ENCODE results near the gene NT5C2. TPM values are rescaled to one million over a fixed set of nuclear protein-coding genes. Genes with fewer than 3 reads are reported as not detected.

NT5C2 gene
- total RNA-seq, 2 donors from 2014 or later, result 105 to 114 TPM

DNA sequence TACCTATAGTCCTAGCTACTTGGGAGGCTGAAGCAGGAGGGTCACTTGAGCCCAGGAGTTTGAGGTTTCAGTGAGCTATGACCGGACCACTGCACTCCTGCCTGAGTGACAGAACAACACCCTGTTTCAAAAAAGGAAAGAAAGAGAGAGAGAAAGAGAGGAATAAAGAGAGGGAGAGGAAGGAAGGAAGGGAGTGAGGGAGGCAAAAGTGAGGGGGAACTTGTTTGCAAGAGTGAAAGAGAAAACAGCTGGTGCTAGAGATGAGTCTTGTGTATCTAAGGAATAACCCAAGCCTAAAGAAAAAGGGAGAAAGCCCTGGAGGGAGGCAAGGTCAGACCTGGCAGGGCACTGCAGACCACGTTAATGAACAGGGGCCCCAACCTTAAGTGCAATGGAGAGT, 4.8 kb upstream of the NT5C2 start:
- Histone ChIP-seq H3K9me3 (no peaks in the 10 kb centered on the region), H3K27me3 (replicated peaks; ENCODE audit: insufficient read depth) (no peaks in the 10 kb centered on the region), H3K36me3 (no peaks in the 10 kb centered on the region), H3K27ac (peak overlapping the region in 1 of 2 donors; percentile 59), H3K4me1 (ENCODE audit: control insufficient read depth in 1 of 2, low read depth in 2 of 2) (peaks cover 20 to 32% of the 10 kb centered on the region in 2 donors), H3K4me3 (no peak overlapping the region)
- no peak for DNase-seq (ENCODE audit: low spot score)
- no peak for ATAC-seq (ENCODE audit: insufficient number of reproducible peaks, low FRiP score, low read depth)
- no peak for TF ChIP-seq CTCF (IDR thresholded peaks at IDR 0.05)

GRCh38 chr10:103197174-103197573, 4.1 kb upstream of the NT5C2 start:
- ATAC-seq (ENCODE audit: insufficient number of reproducible peaks, low FRiP score, low read depth), result peak; percentile 53
- peak overlapping the region; percentile 53 to 59 for H3K27ac ChIP-seq
- no peak for TF ChIP-seq CTCF (IDR thresholded peaks at IDR 0.05)
- H3K4me3 ChIP-seq, result peak overlapping the region; percentile 21
- peak; percentile 38 for DNase-seq (ENCODE audit: low spot score)
- no peaks in the 10 kb centered on the region for H3K9me3 ChIP-seq
- no peaks in the 10 kb centered on the region for H3K27me3 ChIP-seq (replicated peaks; ENCODE audit: insufficient read depth)
- peaks cover 20 to 32% of the 10 kb centered on the region in 2 donors for H3K4me1 ChIP-seq (ENCODE audit: control insufficient read depth in 1 of 2, low read depth in 2 of 2)
- H3K36me3 ChIP-seq, result no peaks in the 10 kb centered on the region

DNA sequence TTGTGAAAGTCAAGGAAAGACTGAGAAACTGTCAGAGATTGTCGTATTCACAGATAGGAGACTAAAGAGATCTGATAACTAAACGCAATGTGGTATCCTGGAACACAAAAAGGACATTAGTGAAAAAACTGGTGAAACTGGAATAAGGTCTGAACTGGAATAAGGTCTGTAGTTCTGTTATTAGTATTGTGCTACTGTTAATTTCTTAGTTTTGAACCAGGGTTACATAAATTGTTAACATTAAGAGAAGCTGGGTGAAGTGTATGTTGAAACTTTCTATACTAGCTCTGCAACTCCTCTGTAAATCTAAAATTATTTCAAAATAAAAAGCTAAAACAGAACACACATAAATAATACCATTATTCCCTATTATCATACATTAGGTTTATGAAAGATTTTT, 3.4 kb upstream of the NT5C2 start:
- Histone ChIP-seq H3K9me3 (no peaks in the 10 kb centered on the region), H3K36me3 (no peaks in the 10 kb centered on the region), H3K4me1 (ENCODE audit: control insufficient read depth in 1 of 2, low read depth in 2 of 2) (peaks cover 21 to 36% of the 10 kb centered on the region in 2 donors), H3K4me3 (no peak overlapping the region), H3K27me3 (replicated peaks; ENCODE audit: insufficient read depth) (no peaks in the 10 kb centered on the region), H3K27ac (peak overlapping the region in 1 of 2 donors; percentile 59)
- ATAC-seq (ENCODE audit: insufficient number of reproducible peaks, low FRiP score, low read depth), result no peak
- DNase-seq (ENCODE audit: low spot score), result no peak
- no peak for TF ChIP-seq CTCF (IDR thresholded peaks at IDR 0.05)

GRCh38 chr10:103193820-103194529, 903 bp upstream of the NT5C2 start:
- H3K27ac ChIP-seq, result peak overlapping the region; percentile 95 to 100
- H3K4me1 ChIP-seq (ENCODE audit: control insufficient read depth in 1 of 2, low read depth in 2 of 2), result peaks cover 42 to 62% of the 10 kb centered on the region in 2 donors
- no peaks in the 10 kb centered on the region for H3K27me3 ChIP-seq (replicated peaks; ENCODE audit: insufficient read depth)
- DNase-seq (ENCODE audit: low spot score), result no peak
- H3K36me3 ChIP-seq, result no peaks in the 10 kb centered on the region
- peak overlapping the region; percentile 97 for H3K4me3 ChIP-seq
- H3K9me3 ChIP-seq, result no peaks in the 10 kb centered on the region
- no peak for ATAC-seq (ENCODE audit: insufficient number of reproducible peaks, low FRiP score, low read depth)
- TF ChIP-seq CTCF (IDR thresholded peaks at IDR 0.05), result no peak

GRCh38 chr10:103192451-103193106, 493 bp downstream of the NT5C2 start:
- ATAC-seq (ENCODE audit: insufficient number of reproducible peaks, low FRiP score, low read depth), result peak; percentile 38
- peak overlapping the region; percentile 97 for H3K4me3 ChIP-seq
- H3K4me1 ChIP-seq (ENCODE audit: control insufficient read depth in 1 of 2, low read depth in 2 of 2), result peaks cover 54 to 71% of the 10 kb centered on the region in 2 donors
- DNase-seq (ENCODE audit: low spot score), result peak; percentile 46
- no peaks in the 10 kb centered on the region for H3K9me3 ChIP-seq
- no peaks in the 10 kb centered on the region for H3K36me3 ChIP-seq
- H3K27me3 ChIP-seq (replicated peaks; ENCODE audit: insufficient read depth), result no peaks in the 10 kb centered on the region
- TF ChIP-seq CTCF (IDR thresholded peaks at IDR 0.05), result no peak
- peak overlapping the region; percentile 95 to 100 for H3K27ac ChIP-seq

Measured in thoracic aorta (tissue), 2 donors.